ENCODE data around the gene GSPT1.

GSPT1 gene

DNA sequence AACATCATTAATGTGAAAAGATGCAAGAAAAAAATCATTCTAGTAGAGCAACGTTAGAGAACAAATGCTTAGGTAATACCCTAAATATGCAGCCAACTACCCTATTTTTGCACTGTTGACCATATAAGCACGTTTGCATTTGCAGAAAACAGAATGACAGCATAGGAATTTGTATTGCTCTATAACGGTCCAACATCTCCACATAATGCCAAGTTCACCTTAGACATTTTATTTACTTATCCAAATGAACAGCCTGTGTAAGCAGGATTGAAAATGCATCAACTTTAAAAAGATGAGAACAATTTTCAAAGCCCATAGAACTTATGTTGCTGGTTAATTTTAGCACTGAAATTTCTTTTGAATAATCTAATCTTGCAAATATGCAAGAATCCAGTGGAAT lies 45.4 kb downstream of the GSPT1 start:
- Mint-ChIP-seq H3K9me3 (no peaks in the 10 kb centered on the region), H3K27me3 (ENCODE audit: low read depth) (no peaks in the 10 kb centered on the region), H3K4me3 (no peak overlapping the region), H3K27ac (no peak overlapping the region), H3K36me3 (ENCODE audit: low read depth) (peaks cover 34% of the 10 kb centered on the region), H3K4me1 (no peaks in the 10 kb centered on the region)
- TF ChIP-seq, protein P1, sequence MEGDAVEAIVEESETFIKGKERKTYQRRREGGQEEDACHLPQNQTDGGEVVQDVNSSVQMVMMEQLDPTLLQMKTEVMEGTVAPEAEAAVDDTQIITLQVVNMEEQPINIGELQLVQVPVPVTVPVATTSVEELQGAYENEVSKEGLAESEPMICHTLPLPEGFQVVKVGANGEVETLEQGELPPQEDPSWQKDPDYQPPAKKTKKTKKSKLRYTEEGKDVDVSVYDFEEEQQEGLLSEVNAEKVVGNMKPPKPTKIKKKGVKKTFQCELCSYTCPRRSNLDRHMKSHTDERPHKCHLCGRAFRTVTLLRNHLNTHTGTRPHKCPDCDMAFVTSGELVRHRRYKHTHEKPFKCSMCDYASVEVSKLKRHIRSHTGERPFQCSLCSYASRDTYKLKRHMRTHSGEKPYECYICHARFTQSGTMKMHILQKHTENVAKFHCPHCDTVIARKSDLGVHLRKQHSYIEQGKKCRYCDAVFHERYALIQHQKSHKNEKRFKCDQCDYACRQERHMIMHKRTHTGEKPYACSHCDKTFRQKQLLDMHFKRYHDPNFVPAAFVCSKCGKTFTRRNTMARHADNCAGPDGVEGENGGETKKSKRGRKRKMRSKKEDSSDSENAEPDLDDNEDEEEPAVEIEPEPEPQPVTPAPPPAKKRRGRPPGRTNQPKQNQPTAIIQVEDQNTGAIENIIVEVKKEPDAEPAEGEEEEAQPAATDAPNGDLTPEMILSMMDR (IDR thresholded peaks at IDR 0.05; ENCODE audit: unreplicated experiment in 3 of 3) = no peak

- H3K36me3 Mint-ChIP-seq (ENCODE audit: low read depth) = peaks cover 26% of the 10 kb centered on the region
- H3K4me3 Mint-ChIP-seq = no peak overlapping the region
- TF ChIP-seq, protein P1 (IDR thresholded peaks at IDR 0.05; ENCODE audit: unreplicated experiment in 3 of 3) = no peak
- H3K9me3 Mint-ChIP-seq = no peaks in the 10 kb centered on the region
- H3K27me3 Mint-ChIP-seq (ENCODE audit: low read depth) = no peaks in the 10 kb centered on the region
- no peak overlapping the region for H3K27ac Mint-ChIP-seq
- H3K4me1 Mint-ChIP-seq = no peaks in the 10 kb centered on the region
Observed at GRCh38 chr16:11869353-11870228, 46.2 kb downstream of the GSPT1 start.

DNA sequence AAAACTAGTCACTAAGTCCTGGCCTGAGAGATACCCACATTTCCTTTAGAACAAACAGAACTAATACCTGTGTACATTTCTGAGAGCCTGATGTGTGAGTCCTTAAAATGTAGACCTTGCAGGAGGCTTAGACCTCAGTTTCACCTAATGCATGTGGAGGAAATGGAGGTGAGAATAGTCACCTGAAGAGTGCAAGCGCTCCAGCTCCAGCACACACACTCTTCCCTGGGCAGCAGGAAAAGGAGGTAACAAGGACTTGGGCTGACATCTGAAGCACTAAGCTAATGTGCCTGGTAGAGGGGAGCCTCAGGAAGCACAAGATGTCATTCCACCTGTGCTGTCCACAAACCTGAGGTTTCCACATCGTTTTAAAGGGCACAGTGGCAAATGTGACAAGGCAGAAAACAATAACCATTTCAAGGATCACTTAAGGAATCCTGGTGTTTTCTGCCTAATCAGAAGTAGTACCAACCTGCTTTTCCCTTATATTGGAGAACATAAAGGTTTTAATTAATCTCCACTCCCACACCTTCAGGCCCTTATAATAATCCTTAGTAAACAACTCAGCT lies 47.3 kb downstream of the GSPT1 start:
- Mint-ChIP-seq H3K27ac (no peak overlapping the region), H3K27me3 (ENCODE audit: low read depth) (no peaks in the 10 kb centered on the region), H3K36me3 (ENCODE audit: low read depth) (peaks cover 20% of the 10 kb centered on the region), H3K4me3 (no peak overlapping the region), H3K9me3 (no peaks in the 10 kb centered on the region), H3K4me1 (no peaks in the 10 kb centered on the region)
- TF ChIP-seq, protein P1 (IDR thresholded peaks at IDR 0.05; ENCODE audit: unreplicated experiment in 3 of 3) = no peak

GRCh38 chr16:11862489-11862888 lies 53.3 kb downstream of the GSPT1 start:
- no peaks in the 10 kb centered on the region for H3K36me3 Mint-ChIP-seq (ENCODE audit: low read depth)

GRCh38 chr16:11857161-11857560 lies 58.6 kb downstream of the GSPT1 start:
- no peaks in the 10 kb centered on the region for H3K9me3 Mint-ChIP-seq
- peaks cover 7% of the 10 kb centered on the region for H3K36me3 Mint-ChIP-seq (ENCODE audit: low read depth)

More at GRCh38 chr16:11862489-11862888, 53.3 kb downstream of the GSPT1 start:
- H3K27me3 Mint-ChIP-seq (ENCODE audit: low read depth) = no peaks in the 10 kb centered on the region
- no peak overlapping the region for H3K27ac Mint-ChIP-seq
- H3K4me3 Mint-ChIP-seq = no peak overlapping the region
- TF ChIP-seq, protein P1 (IDR thresholded peaks at IDR 0.05; ENCODE audit: unreplicated experiment in 3 of 3) = no peak
- H3K4me1 Mint-ChIP-seq = peaks cover 2% of the 10 kb centered on the region
- H3K9me3 Mint-ChIP-seq = no peaks in the 10 kb centered on the region

More at GRCh38 chr16:11857161-11857560, 58.6 kb downstream of the GSPT1 start:
- Mint-ChIP-seq H3K27ac (no peak overlapping the region), H3K27me3 (ENCODE audit: low read depth) (no peaks in the 10 kb centered on the region), H3K4me1 (peaks cover 15% of the 10 kb centered on the region), H3K4me3 (no peak overlapping the region)
- TF ChIP-seq, protein P1 (IDR thresholded peaks at IDR 0.05; ENCODE audit: unreplicated experiment in 3 of 3) = no peak

Data from nephron (organoid).